OCI-LY1 (cell line): Measurements from ENCODE around the gene KREMEN1.
"Not testable (repeated sequence)": the region's sequence is repeated elsewhere in the genome, so short reads cannot be mapped to it uniquely, and the experiment has no call there.

Experiments used
- H2AFZ ChIP-seq: fragments of 200-600 bp; sonication (generic), shearing (Covaris generic); 2 replicates; pipeline ENCODE4 v1.6.0; 2014; ENCODE audit warnings: antibody characterized with exemption, mild to moderate bottlenecking, low read length
- H3F3A ChIP-seq: fragments of 200-600 bp; sonication (generic), shearing (Covaris generic); 2 replicates; pipeline ENCODE4 v1.6.0; 2014; ENCODE audit warnings: mild to moderate bottlenecking, antibody characterized with exemption, low read length, moderate library complexity; ENCODE audit not compliant: insufficient read depth
- H3K27ac ChIP-seq: fragments of 200-600 bp; sonication (generic); 2 replicates; pipeline ENCODE4 v1.5.1; 2014; ENCODE audit warnings: low read length, mixed run types, mild to moderate bottlenecking, low read depth; ENCODE audit not compliant: poor library complexity, severe bottlenecking
- H3K27me3 ChIP-seq: fragments of 200-600 bp; sonication (generic); 2 replicates; pipeline ENCODE4 v1.6.0; 2014; ENCODE audit warnings: antibody characterized with exemption, mild to moderate bottlenecking, low read length, moderate library complexity; ENCODE audit not compliant: insufficient read depth
- H3K36me3 ChIP-seq: fragments of 200-600 bp; sonication (generic); 2 replicates; pipeline ENCODE4 v1.6.1; 2014; ENCODE audit warnings: mild to moderate bottlenecking, antibody characterized with exemption, low read length, moderate library complexity, mixed read lengths; ENCODE audit not compliant: insufficient read depth
- H3K4me1 ChIP-seq: fragments of 200-600 bp; sonication (generic); 2 replicates; pipeline ENCODE4 v1.5.1; 2014; ENCODE audit warnings: mild to moderate bottlenecking, low read length, moderate library complexity; ENCODE audit not compliant: insufficient read depth, severe bottlenecking
- H3K4me2 ChIP-seq: fragments of 200-600 bp; sonication (generic), shearing (Covaris generic); 2 replicates; pipeline ENCODE4 v1.6.1; 2014; ENCODE audit warnings: low read length
- H3K4me3 ChIP-seq: fragments of 200-600 bp; sonication (generic); 2 replicates; pipeline ENCODE4 v1.5.1; 2014; ENCODE audit warnings: low read length, low read depth, mild to moderate bottlenecking, mixed read lengths; ENCODE audit not compliant: poor library complexity, severe bottlenecking
- H3K79me2 ChIP-seq: fragments of 200-600 bp; shearing (Covaris generic); 2 replicates; pipeline ENCODE4 v1.6.1; 2016; ENCODE audit warnings: mixed run types, low read length, mixed read lengths; ENCODE audit not compliant: insufficient read depth
- H3K9ac ChIP-seq: fragments of 200-600 bp; sonication (generic), shearing (Covaris generic); 2 replicates; pipeline ENCODE4 v1.6.1; 2014; ENCODE audit warnings: mild to moderate bottlenecking, low read length, mixed read lengths
- H3K9me2 ChIP-seq: fragments of 200-600 bp; sonication (generic), shearing (Covaris generic); 2 replicates; pipeline ENCODE4 v1.6.1; 2014; ENCODE audit warnings: low read depth, mild to moderate bottlenecking, low read length, mixed read lengths
- H3K9me3 ChIP-seq: fragments of 200-600 bp; shearing (Covaris generic); 2 replicates; pipeline ENCODE4 v1.6.1; 2014; ENCODE audit warnings: low read length, mixed read lengths
- H4K20me1 ChIP-seq: fragments of 200-600 bp; sonication (generic), shearing (Covaris generic); 2 replicates; pipeline ENCODE4 v1.6.0; 2016; ENCODE audit warnings: mild to moderate bottlenecking, low read length; ENCODE audit not compliant: insufficient read depth
- CTCF ChIP-seq: fragments of 200-600 bp; sonication (generic), shearing (Covaris generic); IDR thresholded peaks from 2 replicates; pipeline ENCODE4 v1.5.1; 2017; ENCODE audit warnings: mild to moderate bottlenecking, antibody characterized with exemption, low read length, moderate library complexity, mixed read lengths
- EZH2 ChIP-seq: fragments of 200-600 bp; sonication (generic), shearing (Covaris generic); IDR thresholded peaks from 2 replicates; pipeline ENCODE4 v1.8.0; 2017; ENCODE audit warnings: borderline replicate concordance, mixed run types, mild to moderate bottlenecking, antibody characterized with exemption, low read length, moderate library complexity, mixed read lengths

The KREMEN1 gene

GRCh38 chr22:29082826-29083545 lies 10.2 kb downstream of the KREMEN1 start:
- TF ChIP-seq EZH2, result no peak
- no peak for TF ChIP-seq CTCF
- Histone ChIP-seq H3K79me2 (no peaks in the 10 kb centered on the region), H3K27me3 (no peaks in the 10 kb centered on the region), H3K36me3 (no peaks in the 10 kb centered on the region), H3K9me2 (no peaks in the 10 kb centered on the region), H3K4me1 (peaks cover 26% of the 10 kb centered on the region), H3K9me3 (no peaks in the 10 kb centered on the region), H3K27ac (no peak overlapping the region), H3F3A (no peaks in the 10 kb centered on the region), H3K9ac (no peak overlapping the region), H3K4me3 (no peak overlapping the region), H2AFZ (no peak overlapping the region), H3K4me2 (no peak overlapping the region), H4K20me1 (no peaks in the 10 kb centered on the region)

GRCh38 chr22:29083576-29083932 lies 10.7 kb downstream of the KREMEN1 start:
- not testable (repeated sequence) for H2AFZ ChIP-seq, H3K79me2 ChIP-seq, H3K9me2 ChIP-seq, H3K27me3 ChIP-seq, H3K9me3 ChIP-seq, H3K4me3 ChIP-seq, H3F3A ChIP-seq, H3K9ac ChIP-seq, H3K4me2 ChIP-seq, H3K27ac ChIP-seq, H3K36me3 ChIP-seq, H4K20me1 ChIP-seq
- H3K4me1 ChIP-seq, result peaks cover 20% of the 10 kb centered on the region

- no peak overlapping the region for H3K4me3 ChIP-seq
- no peak overlapping the region for H3K27ac ChIP-seq
- no peak for TF ChIP-seq CTCF
- TF ChIP-seq EZH2, result no peak
- no peak overlapping the region for H3K4me2 ChIP-seq
- no peaks in the 10 kb centered on the region for H4K20me1 ChIP-seq
- H3K9ac ChIP-seq, result no peak overlapping the region
- H3K27me3 ChIP-seq, result no peaks in the 10 kb centered on the region
- no peaks in the 10 kb centered on the region for H3K9me2 ChIP-seq
- no peaks in the 10 kb centered on the region for H3K9me3 ChIP-seq
- H2AFZ ChIP-seq, result no peak overlapping the region
- no peaks in the 10 kb centered on the region for H3F3A ChIP-seq
- no peaks in the 10 kb centered on the region for H3K79me2 ChIP-seq
- no peaks in the 10 kb centered on the region for H3K36me3 ChIP-seq
- peaks cover 15% of the 10 kb centered on the region for H3K4me1 ChIP-seq
Observed at GRCh38 chr22:29083933-29084591, 11.2 kb downstream of the KREMEN1 start.

- H4K20me1 ChIP-seq, result no peaks in the 10 kb centered on the region
- no peak overlapping the region for H3K4me2 ChIP-seq
- no peaks in the 10 kb centered on the region for H3K79me2 ChIP-seq
- no peak overlapping the region for H3K27ac ChIP-seq
- H2AFZ ChIP-seq, result no peak overlapping the region
- no peak overlapping the region for H3K4me3 ChIP-seq
- TF ChIP-seq CTCF (no peak), EZH2 (no peak)
- H3K27me3 ChIP-seq, result no peaks in the 10 kb centered on the region
- H3K9me3 ChIP-seq, result no peaks in the 10 kb centered on the region
- no peaks in the 10 kb centered on the region for H3K4me1 ChIP-seq
- no peaks in the 10 kb centered on the region for H3K36me3 ChIP-seq
- no peaks in the 10 kb centered on the region for H3F3A ChIP-seq
- no peaks in the 10 kb centered on the region for H3K9me2 ChIP-seq
- no peak overlapping the region for H3K9ac ChIP-seq
Observed at GRCh38 chr22:29087012-29087411, 14.2 kb downstream of the KREMEN1 start.
